T-helper 17 cell (primary cell): ENCODE measurements around the gene ZNF674. TPM values are rescaled to one million over a fixed set of nuclear protein-coding genes. Genes with fewer than 3 reads are reported as not detected.

Source experiments
- ATAC-seq: fragments of 150-1000 bp; cut with Tn5 transposase; 2 replicates; pipeline ENCODE4 v1.10.0; 2021; ENCODE audit warnings: mild to moderate bottlenecking, moderate library complexity
- DNase-seq, 3 donors: peaks; one replicate each; pipeline versions ENCODE4 v3.0.0 to v3.0.0-alpha.2; 2020 to 2021
- H3K9me3 ChIP-seq: one replicate; pipeline ENCODE4 v1.7.0; 2013; ENCODE audit warnings: low read length, mild to moderate bottlenecking; ENCODE audit not compliant: control insufficient read depth, poor library complexity, severe bottlenecking
- H3K27ac Mint-ChIP-seq: one replicate; pipeline ENCODE4 v1.8.0; 2022; ENCODE audit warnings: mild to moderate bottlenecking, moderate library complexity, mixed read lengths
- H3K27me3 Mint-ChIP-seq: one replicate; pipeline ENCODE4 v1.8.0; 2022; ENCODE audit warnings: mixed read lengths
- H3K36me3 Mint-ChIP-seq: one replicate; pipeline ENCODE4 v1.8.0; 2022; ENCODE audit warnings: low read depth, mixed read lengths
- H3K4me1 Mint-ChIP-seq: one replicate; pipeline ENCODE4 v1.8.0; 2022; ENCODE audit warnings: mild to moderate bottlenecking, mixed read lengths
- H3K4me3 Mint-ChIP-seq: one replicate; pipeline ENCODE4 v1.8.0; 2022; ENCODE audit warnings: mild to moderate bottlenecking, moderate library complexity, mixed read lengths
- total RNA-seq, 4 donors: library from RNA in 2 of 4; stranded (reverse) in 2 of 4; gene quantifications; one replicate each; pipeline ENCODE4 v1.2.3 and lab custom pipeline; 2022 to 2026

Gene ZNF674
- total RNA-seq (1 to 10 TPM; 1.6 to 3.9 TPM), total RNA-seq (lab: John Stamatoyannopoulos, UW) (5.2 to 6.7 reads per million in 2 donors)

DNA sequence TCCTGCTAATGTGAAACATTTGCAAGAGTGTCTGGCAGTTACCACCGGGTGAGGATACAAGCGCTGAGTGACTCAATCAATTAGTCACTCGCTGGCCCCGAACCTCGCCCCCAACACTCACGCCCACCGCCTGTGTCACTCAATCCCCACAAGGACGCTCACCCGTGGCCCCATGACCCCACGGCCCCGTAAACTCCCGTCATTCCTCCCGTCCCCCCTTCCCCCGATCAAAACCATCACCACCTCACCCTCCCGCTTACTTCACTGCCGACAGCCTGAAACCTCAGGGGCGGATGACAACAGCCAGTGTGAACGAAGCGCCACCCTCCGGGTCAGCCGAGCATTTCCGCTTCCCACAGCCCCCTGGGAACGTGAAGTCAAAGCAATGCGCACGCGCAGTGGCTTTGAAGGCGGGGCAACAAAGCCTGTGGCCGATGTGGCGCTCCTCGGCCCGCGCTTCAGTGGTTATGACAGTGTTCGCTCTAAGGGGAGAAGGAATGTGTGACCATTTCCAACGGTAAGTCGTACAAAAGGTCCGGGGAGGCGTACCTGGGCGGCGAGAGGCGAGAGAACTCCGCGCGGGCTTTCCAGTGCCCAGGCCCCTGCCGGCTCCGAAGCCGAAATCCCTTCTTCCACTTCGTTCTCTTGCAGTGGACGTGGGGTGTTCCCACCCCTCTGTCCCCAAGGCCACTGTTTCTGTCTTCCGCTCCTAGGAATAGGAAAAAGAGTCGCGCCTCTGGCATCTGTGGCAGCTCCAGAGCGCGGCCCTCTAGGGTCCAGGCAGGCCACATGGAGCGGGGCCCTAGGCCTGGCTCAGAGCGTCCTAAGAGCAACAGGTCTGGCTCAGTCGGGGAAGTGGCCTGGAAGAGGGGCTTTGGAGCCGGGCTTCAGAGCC lies at the start of gene ZNF674:
ZNF674 (minus strand) TSS at position 311 of the 895 bp plus-strand sequence. CDS start 3,334 bp downstream, outside the sequence.
- peaks cover 2% of the 10 kb centered on the region for H3K36me3 Mint-ChIP-seq
- DNase-seq (peak; percentile 87 to 90 (median 88)), ATAC-seq (peak; percentile 96)
- peak within 1 kb of the TSS; percentile 96 for H3K27ac Mint-ChIP-seq
- H3K27me3 Mint-ChIP-seq = no peaks in the 10 kb centered on the region
- H3K9me3 ChIP-seq = no peaks in the 10 kb centered on the region
- H3K4me1 Mint-ChIP-seq = peaks cover 6% of the 10 kb centered on the region
- H3K4me3 Mint-ChIP-seq = peak within 1 kb of the TSS; percentile 95

DNA sequence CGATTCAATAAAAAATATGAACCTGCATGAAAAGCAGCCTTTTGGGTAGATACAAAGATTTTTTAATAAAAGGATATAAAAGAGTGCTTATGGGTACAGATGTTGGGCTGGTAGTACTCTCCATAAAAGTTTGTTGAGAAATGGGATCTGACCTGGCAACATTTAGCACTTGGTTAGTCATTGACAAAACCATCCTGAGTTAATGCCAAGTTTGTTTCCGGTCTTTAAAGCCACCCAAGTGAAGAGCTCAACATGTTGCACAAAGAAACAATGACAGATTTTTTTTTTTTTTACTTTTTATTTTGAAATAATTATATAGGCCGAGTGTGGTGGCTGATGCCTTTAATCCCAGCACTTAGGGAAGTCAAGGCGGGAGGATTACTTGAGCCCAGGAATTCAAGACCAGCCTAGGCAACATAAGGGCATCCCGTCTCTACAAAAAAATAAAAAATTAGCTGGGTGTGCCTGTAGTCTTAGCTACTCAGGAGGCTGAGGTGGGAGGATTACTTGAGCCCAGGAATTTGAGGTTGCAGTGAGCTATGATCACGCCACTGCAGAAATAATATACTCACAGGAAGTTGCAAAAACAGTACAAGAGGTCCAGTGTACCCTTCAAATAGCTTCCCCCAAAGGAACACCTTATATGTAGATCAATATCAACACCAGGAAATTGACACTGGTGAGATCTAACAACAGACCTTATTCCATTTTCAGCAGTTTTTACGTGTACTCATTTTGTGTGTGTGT lies 44.9 kb upstream of the ZNF674 start:
- Mint-ChIP-seq H3K27ac (peak overlapping the region; percentile 21), H3K27me3 (no peaks in the 10 kb centered on the region), H3K4me1 (peaks cover 13% of the 10 kb centered on the region), H3K36me3 (peaks cover 2% of the 10 kb centered on the region), H3K4me3 (no peak overlapping the region)
- DNase-seq = no peak
- H3K9me3 ChIP-seq = no peaks in the 10 kb centered on the region
- no peak for ATAC-seq

GRCh38 chrX:46588263-46588662 lies 43.0 kb upstream of the ZNF674 start:
- Mint-ChIP-seq H3K36me3 (peaks cover 2% of the 10 kb centered on the region), H3K27ac (peak overlapping the region; percentile 71), H3K4me3 (peak overlapping the region; percentile 73), H3K27me3 (no peaks in the 10 kb centered on the region), H3K4me1 (peaks cover 13% of the 10 kb centered on the region)
- DNase-seq = peak in 1 of 3 donors; percentile 8
- H3K9me3 ChIP-seq = no peaks in the 10 kb centered on the region
- peak; percentile 46 for ATAC-seq

DNA sequence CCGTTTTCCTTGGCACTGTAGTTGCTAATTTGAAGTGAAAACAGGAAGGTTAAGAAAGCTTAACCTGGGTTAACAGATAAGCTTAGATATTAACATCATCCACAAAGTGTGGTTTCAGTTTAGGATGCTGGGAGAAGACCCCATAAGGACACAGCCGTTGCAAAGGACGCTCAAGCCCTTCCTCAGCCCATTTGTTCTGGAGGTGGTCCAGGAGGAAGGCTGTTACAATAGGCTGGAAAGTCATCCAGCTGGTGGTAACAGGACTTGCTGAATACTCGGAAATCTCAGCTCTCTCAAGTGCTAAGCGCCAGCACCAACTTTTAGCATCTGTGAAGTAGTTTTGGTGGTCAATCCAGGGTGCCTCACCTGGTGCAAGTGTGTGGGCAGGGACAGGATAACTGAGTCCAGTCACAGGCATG lies 42.5 kb upstream of the ZNF674 start:
- ATAC-seq (peak; percentile 23), DNase-seq (no peak)
- Mint-ChIP-seq H3K4me3 (peak overlapping the region; percentile 73), H3K27ac (peak overlapping the region; percentile 71), H3K4me1 (peaks cover 13% of the 10 kb centered on the region), H3K27me3 (no peaks in the 10 kb centered on the region), H3K36me3 (peaks cover 2% of the 10 kb centered on the region)
- no peaks in the 10 kb centered on the region for H3K9me3 ChIP-seq

DNA sequence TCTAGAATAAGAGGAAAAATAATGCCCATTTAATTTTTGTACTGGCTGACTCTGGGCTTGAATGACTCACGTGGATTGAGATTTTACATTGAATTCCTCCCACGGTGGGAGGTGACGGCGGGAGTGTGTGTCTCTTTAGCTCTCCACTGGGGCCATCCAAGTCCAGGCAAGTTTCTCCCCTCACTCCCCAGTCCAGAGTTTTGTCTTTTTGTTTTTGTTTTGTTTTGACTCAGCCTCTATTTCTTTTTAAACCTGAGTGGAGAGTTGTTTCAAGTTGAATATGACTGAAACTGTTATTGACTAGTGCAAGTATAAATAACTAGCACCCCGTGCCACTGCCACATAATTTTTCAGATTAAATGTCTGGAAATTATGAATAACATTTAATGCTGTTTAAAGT lies 41.9 kb upstream of the ZNF674 start:
- H3K9me3 ChIP-seq = no peaks in the 10 kb centered on the region
- Mint-ChIP-seq H3K4me1 (peaks cover 12% of the 10 kb centered on the region), H3K27ac (no peak overlapping the region), H3K4me3 (peak overlapping the region; percentile 49), H3K27me3 (no peaks in the 10 kb centered on the region), H3K36me3 (no peaks in the 10 kb centered on the region)
- DNase-seq (no peak), ATAC-seq (no peak)

DNA sequence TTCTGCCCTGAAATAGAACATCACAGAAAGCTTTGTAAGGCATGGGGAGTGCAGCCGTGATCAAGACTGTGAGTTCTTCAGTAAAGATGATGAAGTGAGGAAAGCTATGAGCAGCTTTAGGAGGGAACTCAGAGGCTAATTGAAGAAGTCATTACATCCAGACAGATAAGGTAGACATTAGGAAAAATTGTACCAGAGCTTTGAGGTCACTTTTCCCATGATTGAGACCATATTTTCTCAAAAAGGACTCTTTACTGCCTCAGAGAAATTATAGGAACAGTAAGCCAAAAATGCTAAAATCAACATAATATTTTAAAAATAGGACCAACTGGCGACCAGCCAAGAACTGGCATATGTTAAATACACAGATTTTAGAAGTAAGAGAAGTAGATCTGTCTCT lies 39.5 kb upstream of the ZNF674 start:
- Mint-ChIP-seq H3K36me3 (no peaks in the 10 kb centered on the region), H3K27ac (no peak overlapping the region), H3K4me3 (peak overlapping the region; percentile 15), H3K4me1 (peaks cover 12% of the 10 kb centered on the region), H3K27me3 (no peaks in the 10 kb centered on the region)
- DNase-seq = no peak
- no peaks in the 10 kb centered on the region for H3K9me3 ChIP-seq
- ATAC-seq = no peak

- no peaks in the 10 kb centered on the region for H3K36me3 Mint-ChIP-seq
- no peaks in the 10 kb centered on the region for H3K27me3 Mint-ChIP-seq
- no peak for DNase-seq
- H3K9me3 ChIP-seq = no peaks in the 10 kb centered on the region
- H3K27ac Mint-ChIP-seq = no peak overlapping the region
- H3K4me1 Mint-ChIP-seq = peaks cover 17% of the 10 kb centered on the region
- no peak for ATAC-seq
- H3K4me3 Mint-ChIP-seq = no peak overlapping the region
These were observed 37.7 kb upstream of the ZNF674 start for GRCh38 chrX:46582966-46583365.

- no peak overlapping the region for H3K27ac Mint-ChIP-seq
- no peak for DNase-seq
- H3K27me3 Mint-ChIP-seq = no peaks in the 10 kb centered on the region
- no peak overlapping the region for H3K4me3 Mint-ChIP-seq
- peaks cover 17% of the 10 kb centered on the region for H3K4me1 Mint-ChIP-seq
- no peak for ATAC-seq
- H3K36me3 Mint-ChIP-seq = no peaks in the 10 kb centered on the region
- H3K9me3 ChIP-seq = no peaks in the 10 kb centered on the region
These were observed 37.1 kb upstream of the ZNF674 start for GRCh38 chrX:46582325-46582724.

- Mint-ChIP-seq H3K4me3 (no peak overlapping the region), H3K4me1 (peaks cover 26% of the 10 kb centered on the region), H3K27me3 (no peaks in the 10 kb centered on the region), H3K27ac (no peak overlapping the region), H3K36me3 (no peaks in the 10 kb centered on the region)
- H3K9me3 ChIP-seq = no peaks in the 10 kb centered on the region
- no peak for DNase-seq
- no peak for ATAC-seq
These were observed 35.4 kb upstream of the ZNF674 start for GRCh38 chrX:46580613-46581012.

GRCh38 chrX:46579250-46579649 lies 34.0 kb upstream of the ZNF674 start:
- DNase-seq (no peak), ATAC-seq (no peak)
- H3K36me3 Mint-ChIP-seq = no peaks in the 10 kb centered on the region
- peak overlapping the region; percentile 10 for H3K4me3 Mint-ChIP-seq
- no peak overlapping the region for H3K27ac Mint-ChIP-seq
- H3K9me3 ChIP-seq = no peaks in the 10 kb centered on the region
- H3K27me3 Mint-ChIP-seq = no peaks in the 10 kb centered on the region
- peaks cover 25% of the 10 kb centered on the region for H3K4me1 Mint-ChIP-seq

DNA sequence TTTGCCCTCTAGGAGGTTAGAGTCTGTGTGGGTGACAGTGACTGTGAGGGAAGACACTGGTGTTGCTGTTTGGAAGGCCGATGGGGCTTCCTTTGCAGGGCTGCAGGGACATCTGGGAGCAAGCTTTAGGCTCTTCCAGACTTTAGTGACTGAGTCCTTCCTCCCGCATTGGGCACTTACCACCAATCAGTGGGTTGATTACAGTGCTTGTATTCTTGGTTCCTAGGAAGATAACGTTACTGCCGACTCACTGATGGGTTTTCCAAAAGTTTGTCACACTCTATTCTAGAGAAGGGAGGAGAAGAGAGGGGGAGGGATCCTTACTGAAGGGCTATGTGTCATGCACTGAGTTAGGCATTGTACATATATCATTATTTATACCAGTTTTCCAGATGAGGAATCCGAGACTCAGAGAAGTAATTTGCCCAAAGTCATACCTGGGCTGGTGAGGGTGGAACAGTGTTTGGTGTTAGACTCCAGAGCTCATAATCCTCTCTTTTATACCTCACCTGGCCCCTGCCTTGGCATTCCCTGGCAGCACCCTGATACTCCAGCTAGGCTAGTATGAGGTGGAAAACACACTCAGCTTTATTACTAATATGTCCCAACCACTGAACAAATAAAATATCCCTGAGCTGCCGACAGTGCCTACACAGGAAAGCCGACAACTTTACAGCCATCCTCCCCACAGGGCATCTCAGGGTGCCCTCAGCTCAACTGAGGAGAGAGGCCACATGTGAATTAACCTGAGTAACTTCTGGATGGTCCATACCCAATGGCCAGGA lies 32.2 kb upstream of the ZNF674 start:
- peak overlapping the region; percentile 89 for H3K4me3 Mint-ChIP-seq
- peaks cover 31% of the 10 kb centered on the region for H3K4me1 Mint-ChIP-seq
- ATAC-seq (no peak), DNase-seq (no peak)
- H3K9me3 ChIP-seq = no peaks in the 10 kb centered on the region
- no peaks in the 10 kb centered on the region for H3K27me3 Mint-ChIP-seq
- no peak overlapping the region for H3K27ac Mint-ChIP-seq
- no peaks in the 10 kb centered on the region for H3K36me3 Mint-ChIP-seq

DNA sequence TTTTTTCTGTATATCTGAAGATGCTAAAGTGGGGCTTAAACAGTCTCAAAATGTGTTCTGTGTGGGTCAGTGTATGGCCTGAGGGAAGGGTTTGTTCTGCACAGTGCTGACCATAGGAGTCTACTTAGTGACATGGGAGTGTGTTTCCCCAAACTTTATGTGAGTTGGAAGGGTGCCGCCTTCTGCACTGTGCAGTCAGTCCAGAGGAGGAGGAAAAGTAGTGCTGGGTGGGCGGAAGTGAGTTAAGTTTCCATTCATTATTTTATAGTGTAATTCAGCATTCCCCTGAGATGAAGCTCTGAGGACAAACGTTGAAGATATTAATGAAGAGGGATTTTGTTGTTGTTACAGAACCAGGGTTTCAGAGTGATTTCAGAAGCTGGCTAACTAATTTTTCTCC lies 31.2 kb upstream of the ZNF674 start:
- ATAC-seq (no peak), DNase-seq (no peak)
- H3K4me1 Mint-ChIP-seq = peaks cover 39% of the 10 kb centered on the region
- no peaks in the 10 kb centered on the region for H3K36me3 Mint-ChIP-seq
- no peaks in the 10 kb centered on the region for H3K27me3 Mint-ChIP-seq
- no peak overlapping the region for H3K27ac Mint-ChIP-seq
- no peaks in the 10 kb centered on the region for H3K9me3 ChIP-seq
- peak overlapping the region; percentile 89 for H3K4me3 Mint-ChIP-seq

- no peak for DNase-seq
- Mint-ChIP-seq H3K4me1 (peaks cover 39% of the 10 kb centered on the region), H3K27me3 (no peaks in the 10 kb centered on the region), H3K36me3 (no peaks in the 10 kb centered on the region), H3K4me3 (peak overlapping the region; percentile 89), H3K27ac (no peak overlapping the region)
- no peak for ATAC-seq
- no peaks in the 10 kb centered on the region for H3K9me3 ChIP-seq
These were observed 30.8 kb upstream of the ZNF674 start for GRCh38 chrX:46575991-46576392.
